HCEC 1CT (cell line): Measurements from ENCODE around the gene MRPS2.
"Not testable (repeated sequence)": the region's sequence is repeated elsewhere in the genome, so short reads cannot be mapped to it uniquely, and the experiment has no call there.

Experiments
- DNase-seq: peaks from one replicate; pipeline ENCODE4 v3.0.0-alpha.2; 2017

Gene MRPS2

GRCh38 chr9:135535631-135536030, 35.1 kb downstream of the MRPS2 start:
- not testable (repeated sequence) for DNase-seq

- DNase-seq = no peak
Observed at GRCh38 chr9:135536216-135536615, 35.7 kb downstream of the MRPS2 start.

- DNase-seq = not testable (repeated sequence)
Observed at GRCh38 chr9:135543262-135543894, 42.9 kb downstream of the MRPS2 start.

GRCh38 chr9:135544981-135545635, 44.6 kb downstream of the MRPS2 start:
- no peak for DNase-seq

GRCh38 chr9:135545646-135546176, 45.2 kb downstream of the MRPS2 start, which contains the start of gene OBP2A:
Gene OBP2A (plus strand): TSS chr9:135546126. CDS start chr9:135546181, 55 bp downstream.
- not testable (repeated sequence) for DNase-seq

GRCh38 chr9:135546792-135547617, 46.5 kb downstream of the MRPS2 start:
- not testable (repeated sequence) for DNase-seq

GRCh38 chr9:135547756-135548736, 47.6 kb downstream of the MRPS2 start:
- DNase-seq = no peak

- not testable (repeated sequence) for DNase-seq
Observed at GRCh38 chr9:135549478-135550343, 49.2 kb downstream of the MRPS2 start.

GRCh38 chr9:135550344-135550918, 49.9 kb downstream of the MRPS2 start:
- no peak for DNase-seq

GRCh38 chr9:135551031-135551430, 50.5 kb downstream of the MRPS2 start:
- DNase-seq = no peak

- DNase-seq = no peak
Observed at GRCh38 chr9:135551456-135551855, 51.0 kb downstream of the MRPS2 start.

GRCh38 chr9:135552021-135552697, 51.7 kb downstream of the MRPS2 start:
- no peak for DNase-seq

GRCh38 chr9:135552698-135553171, 52.3 kb downstream of the MRPS2 start:
- no peak for DNase-seq
